ENCODE measurements around the gene TSHZ2. TPM values are rescaled to one million over a fixed set of nuclear protein-coding genes. Genes with fewer than 3 reads are reported as not detected.

The TSHZ2 gene
- total RNA-seq, 1 experiment from 2014 or later = 2.3 TPM

DNA sequence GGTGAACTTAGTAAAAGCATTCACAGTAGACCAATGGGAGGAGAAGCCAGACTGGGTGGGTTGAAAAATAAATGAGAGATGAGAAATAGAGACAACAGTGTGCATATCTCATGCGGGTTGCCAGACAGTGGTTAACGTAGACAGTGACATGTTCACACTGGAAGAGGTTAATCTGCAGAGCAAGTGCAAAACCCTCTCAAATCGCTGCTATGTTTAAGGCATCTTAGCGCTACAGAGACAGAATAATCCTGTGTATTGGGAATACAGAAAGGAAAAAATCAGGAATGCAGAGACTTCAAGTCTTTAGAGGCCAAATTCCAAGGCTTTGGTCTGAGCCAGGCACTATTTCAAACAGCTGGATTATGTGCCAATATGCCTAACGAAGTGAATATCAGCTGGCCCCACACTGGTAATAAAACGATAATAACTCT, 107.1 kb downstream of the TSHZ2 start:
- no peaks in the 10 kb centered on the region for H3K36me3 Mint-ChIP-seq (ENCODE audit: insufficient read depth, unreplicated experiment)
- CTCF ChIA-PET = interaction anchor here (0.7 to 1.4 kb wide), 7 partner anchors 46 to 1471 kb away, joined by 3 to 6 read pairs (median 3); no protein-coding TSS in a partner anchor
- intact Hi-C loops (cut with micrococcal nuclease) = no loop called here
- TF ChIP-seq, protein P1, sequence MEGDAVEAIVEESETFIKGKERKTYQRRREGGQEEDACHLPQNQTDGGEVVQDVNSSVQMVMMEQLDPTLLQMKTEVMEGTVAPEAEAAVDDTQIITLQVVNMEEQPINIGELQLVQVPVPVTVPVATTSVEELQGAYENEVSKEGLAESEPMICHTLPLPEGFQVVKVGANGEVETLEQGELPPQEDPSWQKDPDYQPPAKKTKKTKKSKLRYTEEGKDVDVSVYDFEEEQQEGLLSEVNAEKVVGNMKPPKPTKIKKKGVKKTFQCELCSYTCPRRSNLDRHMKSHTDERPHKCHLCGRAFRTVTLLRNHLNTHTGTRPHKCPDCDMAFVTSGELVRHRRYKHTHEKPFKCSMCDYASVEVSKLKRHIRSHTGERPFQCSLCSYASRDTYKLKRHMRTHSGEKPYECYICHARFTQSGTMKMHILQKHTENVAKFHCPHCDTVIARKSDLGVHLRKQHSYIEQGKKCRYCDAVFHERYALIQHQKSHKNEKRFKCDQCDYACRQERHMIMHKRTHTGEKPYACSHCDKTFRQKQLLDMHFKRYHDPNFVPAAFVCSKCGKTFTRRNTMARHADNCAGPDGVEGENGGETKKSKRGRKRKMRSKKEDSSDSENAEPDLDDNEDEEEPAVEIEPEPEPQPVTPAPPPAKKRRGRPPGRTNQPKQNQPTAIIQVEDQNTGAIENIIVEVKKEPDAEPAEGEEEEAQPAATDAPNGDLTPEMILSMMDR (IDR thresholded peaks at IDR 0.05; ENCODE audit: unreplicated experiment) = no peak
- DNase-seq (ENCODE audit: unreplicated experiment) = no peak
- no peak overlapping the region for H3K27ac Mint-ChIP-seq (ENCODE audit: low read depth, unreplicated experiment)
- POLR2A ChIA-PET = interaction anchor here (0.6 to 5.2 kb wide), 2 partner anchors 66 to 105 kb away, joined by 3 to 34 read pairs; no protein-coding TSS in a partner anchor
- no peak overlapping the region for H3K4me3 Mint-ChIP-seq (ENCODE audit: unreplicated experiment)
- no peaks in the 10 kb centered on the region for H3K9me3 Mint-ChIP-seq (ENCODE audit: unreplicated experiment)
- peaks cover 16% of the 10 kb centered on the region for H3K4me1 Mint-ChIP-seq (ENCODE audit: insufficient read depth, unreplicated experiment)
- no TSS peak for BruUV-seq (replicated peaks)
- no peaks in the 10 kb centered on the region for H3K27me3 Mint-ChIP-seq (ENCODE audit: insufficient read depth, unreplicated experiment)

DNA sequence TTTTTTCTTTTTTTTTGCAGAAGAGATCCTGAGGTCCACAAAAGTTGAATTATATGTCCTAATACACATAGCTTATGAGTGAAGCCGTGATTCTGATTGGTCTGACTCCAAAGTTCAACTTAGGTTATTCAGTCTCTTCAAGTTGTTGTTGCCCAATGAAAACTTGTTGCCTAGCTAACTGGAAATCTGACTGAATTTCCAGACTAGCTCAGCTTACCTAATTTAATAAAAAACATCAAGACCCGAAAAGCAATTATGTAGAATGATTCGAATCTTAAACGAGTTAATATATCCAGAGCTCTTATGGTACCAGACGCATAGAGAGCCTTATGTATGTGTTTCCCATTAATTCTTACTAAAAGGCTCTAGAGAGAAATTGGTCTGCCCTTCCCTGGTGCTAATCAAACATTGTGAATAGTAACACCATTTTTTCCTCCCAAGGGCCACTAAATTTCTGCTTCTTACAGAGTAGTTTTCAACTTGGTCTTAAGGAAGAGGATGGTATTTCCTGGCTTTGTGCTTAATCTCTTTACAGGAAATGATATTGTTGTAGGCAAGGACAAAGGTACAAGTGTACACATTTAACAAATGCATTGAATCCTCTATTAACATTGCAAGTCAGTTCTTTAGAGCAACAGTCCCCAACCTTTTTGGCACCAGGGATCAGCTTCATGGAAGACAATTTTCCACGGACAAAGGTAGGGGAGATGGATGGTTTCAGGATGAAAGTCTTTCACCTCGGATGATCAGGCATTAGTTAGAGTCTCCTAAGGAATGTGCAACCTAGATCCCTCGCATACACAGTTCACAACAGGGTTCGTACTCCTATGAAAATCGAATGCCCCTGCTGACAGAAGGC, 107.9 kb downstream of the TSHZ2 start:
- Mint-ChIP-seq H3K4me3 (ENCODE audit: unreplicated experiment) (no peak overlapping the region), H3K27ac (ENCODE audit: low read depth, unreplicated experiment) (peak overlapping the region; percentile 90), H3K9me3 (ENCODE audit: unreplicated experiment) (no peaks in the 10 kb centered on the region), H3K4me1 (ENCODE audit: insufficient read depth, unreplicated experiment) (peaks cover 16% of the 10 kb centered on the region), H3K27me3 (ENCODE audit: insufficient read depth, unreplicated experiment) (no peaks in the 10 kb centered on the region), H3K36me3 (ENCODE audit: insufficient read depth, unreplicated experiment) (no peaks in the 10 kb centered on the region)
- DNase-seq (ENCODE audit: unreplicated experiment) = no peak
- POLR2A ChIA-PET = interaction anchor here (0.6 to 5.2 kb wide), 4 partner anchors 20 to 1539 kb away, joined by 3 to 34 read pairs (median 8); no protein-coding TSS in a partner anchor
- BruUV-seq (replicated peaks) = no TSS peak
- CTCF ChIA-PET = interaction anchor here (0.6 to 2.2 kb wide), 9 partner anchors 9 to 1472 kb away, joined by 3 to 7 read pairs (median 3); no protein-coding TSS in a partner anchor
- TF ChIP-seq, protein P1 (IDR thresholded peaks at IDR 0.05; ENCODE audit: unreplicated experiment) = no peak
- intact Hi-C loops (cut with micrococcal nuclease) = loop anchor here (2.0 kb wide), 1 partner anchor 107 kb away; the partner anchor contains the start of gene TSHZ2

DNA sequence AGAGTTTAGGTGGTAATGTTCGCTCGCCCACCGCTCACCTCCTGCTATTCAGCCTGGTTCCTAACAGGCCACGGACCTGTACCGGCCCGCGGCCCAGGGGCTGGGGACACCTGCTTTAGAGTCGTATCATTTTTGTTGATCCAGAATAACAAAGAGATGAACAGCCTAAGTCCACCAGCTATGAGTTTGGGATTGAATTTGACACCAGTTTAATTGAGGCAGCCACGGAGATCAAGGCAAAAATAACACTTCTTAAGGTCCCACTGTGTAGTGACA, 108.5 kb downstream of the TSHZ2 start:
- DNase-seq (ENCODE audit: unreplicated experiment) = no peak
- intact Hi-C loops (cut with micrococcal nuclease) = loop anchor here (2.0 kb wide), 1 partner anchor 108 kb away; the partner anchor contains the start of gene TSHZ2
- no peaks in the 10 kb centered on the region for H3K9me3 Mint-ChIP-seq (ENCODE audit: unreplicated experiment)
- TF ChIP-seq, protein P1 (IDR thresholded peaks at IDR 0.05; ENCODE audit: unreplicated experiment) = no peak
- POLR2A ChIA-PET = interaction anchor here (1.3 to 5.2 kb wide), 6 partner anchors 9 to 106 kb away, joined by 5 to 34 read pairs (median 7); no protein-coding TSS in a partner anchor
- no TSS peak for BruUV-seq (replicated peaks)
- H3K36me3 Mint-ChIP-seq (ENCODE audit: insufficient read depth, unreplicated experiment) = no peaks in the 10 kb centered on the region
- H3K27me3 Mint-ChIP-seq (ENCODE audit: insufficient read depth, unreplicated experiment) = no peaks in the 10 kb centered on the region
- peaks cover 16% of the 10 kb centered on the region for H3K4me1 Mint-ChIP-seq (ENCODE audit: insufficient read depth, unreplicated experiment)
- peak overlapping the region; percentile 90 for H3K27ac Mint-ChIP-seq (ENCODE audit: low read depth, unreplicated experiment)
- CTCF ChIA-PET = interaction anchor here (0.7 to 2.2 kb wide), 4 partner anchors 9 to 864 kb away, joined by 3 to 9 read pairs (median 6); no protein-coding TSS in a partner anchor
- H3K4me3 Mint-ChIP-seq (ENCODE audit: unreplicated experiment) = no peak overlapping the region
